HCT116 (cell line): ENCODE measurements around the gene STAT6. TPM values are rescaled to one million over a fixed set of nuclear protein-coding genes. Genes with fewer than 3 reads are reported as not detected.

Experiments
- ATAC-seq: fragments of 200-7000 bp; cut with Tn5 transposase; 2 replicates; pipeline ENCODE4 v1.9.1; 2020; ENCODE audit warnings: mild to moderate bottlenecking, moderate library complexity
- BruUV-seq: library from RNA; stranded (reverse); fragments of 400-500 nt; replicated peaks from 2 replicates; lab custom pipeline; 2021; lab: Mats Ljungman, UMichigan
- CTCF ChIA-PET: fragments of 300-600 bp; sonication (Branson Sonifier 250); formaldehyde crosslinking; loops from one replicate; lab custom pipeline; 2021; ENCODE audit warnings: antibody characterized with exemption; lab: Charles Lee
- POLR2A ChIA-PET: fragments of 300-600, 350-600 bp; sonication (Branson Sonifier 250); formaldehyde crosslinking; loops from one replicate; lab custom pipeline; 2021; ENCODE audit warnings: antibody characterized with exemption; lab: Charles Lee
- RAD21 ChIA-PET, 2 experiments: fragments of 300-600 bp; sonication (Branson Sonifier 250); formaldehyde crosslinking; loops; one replicate each; lab custom pipeline; 2023; ENCODE audit warnings: low total read pairs in 2 of 2; ENCODE audit not compliant: uncharacterized antibody in 2 of 2, unreplicated experiment in 2 of 2, low non-redundant PET in 1 of 2; lab: Charles Lee
- DNase-seq: peaks from one replicate; pipeline ENCODE4 v3.0.0-alpha.2; 2010; ENCODE audit warnings: low read depth, low spot score
- H2AFZ ChIP-seq: fragments of 200-600 bp; shearing (Covaris generic), sonication (generic); 2 replicates; pipeline ENCODE4 v1.6.1; 2017; ENCODE audit warnings: low read depth, mixed run types, mixed read lengths, antibody characterized with exemption, low read length; ENCODE audit not compliant: poor library complexity, severe bottlenecking
- H3K27ac ChIP-seq: 2 replicates; pipeline ENCODE4 v1.5.1; 2012; ENCODE audit warnings: low read depth, low read length
- H3K27me3 ChIP-seq: fragments of 200-600 bp; sonication (generic); 2 replicates; pipeline ENCODE4 v1.6.1; 2016; ENCODE audit warnings: mixed run types, low read length, mixed read lengths; ENCODE audit not compliant: insufficient read depth
- H3K36me3 ChIP-seq, 2 experiments: fragments of 200-500 bp in 1 of 2; fragments of 200-600 bp in 1 of 2; sonication (Bioruptor generic) in 1 of 2; sonication (generic) in 1 of 2; 2 replicates each; pipeline versions ENCODE4 v1.5.1 to v1.6.1; 2014 to 2016; ENCODE audit warnings: low read length in 2 of 2, inconsistent platforms in 1 of 2, mixed read lengths in 1 of 2, mixed run types in 1 of 2; ENCODE audit not compliant: insufficient read depth in 2 of 2, control insufficient read depth in 1 of 2
- H3K4me1 ChIP-seq, 2 experiments: fragments of 200-600 bp in 1 of 2; sonication (generic) in 1 of 2; 2 replicates each; pipeline versions ENCODE4 v1.5.1 to v1.6.1; 2012 to 2017; ENCODE audit warnings: low read length in 2 of 2, inconsistent platforms in 1 of 2, mild to moderate bottlenecking in 1 of 2, mixed read lengths in 1 of 2, mixed run types in 1 of 2, moderate library complexity in 1 of 2; ENCODE audit not compliant: insufficient read depth in 2 of 2, control insufficient read depth in 1 of 2
- H3K4me2 ChIP-seq: fragments of 200-600 bp; sonication (generic); 2 replicates; pipeline ENCODE4 v1.6.1; 2017; ENCODE audit warnings: mixed run types, low read length, mixed read lengths
- H3K4me3 ChIP-seq, 2 experiments: fragments of 200-600 bp in 1 of 2; sonication (generic) in 1 of 2; replicated peaks in 1 of 2; 2 replicates each; pipeline ENCODE4 v1.5.1; 2011 to 2016; ENCODE audit warnings: low read length in 2 of 2, control low read depth in 1 of 2, low read depth in 1 of 2, mild to moderate bottlenecking in 1 of 2, mixed read lengths in 1 of 2, mixed run types in 1 of 2
- H3K79me2 ChIP-seq: fragments of 200-600 bp; sonication (generic); 2 replicates; pipeline ENCODE4 v1.6.1; 2017; ENCODE audit warnings: mild to moderate bottlenecking, mixed run types, low read length, moderate library complexity, mixed read lengths; ENCODE audit not compliant: insufficient read depth
- H3K9ac ChIP-seq: fragments of 200-600 bp; sonication (generic); 2 replicates; pipeline ENCODE4 v1.6.1; 2016; ENCODE audit warnings: low read length, mixed read lengths
- H3K9me2 ChIP-seq: fragments of 200-600 bp; sonication (generic), shearing (Covaris generic); 2 replicates; pipeline ENCODE4 v1.6.1; 2017; ENCODE audit warnings: mixed run types, mild to moderate bottlenecking, moderate library complexity; ENCODE audit not compliant: insufficient read depth
- H3K9me3 ChIP-seq, 2 experiments: fragments of 200-500 bp in 1 of 2; fragments of 200-600 bp in 1 of 2; sonication (Bioruptor generic) in 1 of 2; sonication (generic) in 1 of 2; 2 replicates each; pipeline ENCODE4 v1.6.1; 2014 to 2017; ENCODE audit warnings: low read length in 2 of 2, mixed read lengths in 2 of 2, inconsistent platforms in 1 of 2, low read depth in 1 of 2, mild to moderate bottlenecking in 1 of 2, mixed run types in 1 of 2, moderate library complexity in 1 of 2; ENCODE audit not compliant: control insufficient read depth in 1 of 2, insufficient read depth in 1 of 2
- H4K20me1 ChIP-seq: fragments of 200-600 bp; sonication (generic), shearing (Covaris generic); 2 replicates; pipeline ENCODE4 v1.6.1; 2017; ENCODE audit warnings: mixed run types, mild to moderate bottlenecking, moderate library complexity; ENCODE audit not compliant: insufficient read depth
- CBX3 ChIP-seq: IDR thresholded peaks from 2 replicates; pipeline ENCODE4 v1.6.1; 2012; ENCODE audit warnings: low read depth
- CEBPB ChIP-seq: IDR thresholded peaks from 2 replicates; pipeline ENCODE4 v1.6.1; 2012; ENCODE audit warnings: low read depth
- ELF1 ChIP-seq: IDR thresholded peaks from 2 replicates; pipeline ENCODE4 v1.6.1; 2012; ENCODE audit warnings: low read depth, borderline replicate concordance
- FOSL1 ChIP-seq: IDR thresholded peaks from 2 replicates; pipeline ENCODE4 v1.6.1; 2012; ENCODE audit warnings: low read depth
- POLR2A ChIP-seq: IDR thresholded peaks from 2 replicates; pipeline ENCODE4 v1.7.0; 2011; ENCODE audit warnings: borderline replicate concordance; ENCODE audit not compliant: insufficient read depth, insufficient read length; ENCODE audit errors: extremely low read depth
- POLR2AphosphoS5 ChIP-seq: IDR thresholded peaks from 2 replicates; pipeline ENCODE4 v1.6.1; 2011; ENCODE audit warnings: mild to moderate bottlenecking, low read depth, low read length, moderate library complexity
- SIN3A ChIP-seq: IDR thresholded peaks from 2 replicates; pipeline ENCODE4 v1.6.1; 2012; ENCODE audit warnings: low read depth
- YY1 ChIP-seq: IDR thresholded peaks from 2 replicates; pipeline ENCODE4 v1.6.1; 2011; ENCODE audit warnings: low read length, low read depth, moderate library complexity, mild to moderate bottlenecking; ENCODE audit not compliant: insufficient replicate concordance; ENCODE audit errors: extremely low read depth
- intact Hi-C: fragments of 100-400 bp; cut with micrococcal nuclease; formaldehyde crosslinking; loops from 2 replicates; pipeline ENCODE4 v1.10.0; 2022
- total RNA-seq: library from RNA; stranded (reverse); gene quantifications from one replicate; pipeline ENCODE4 v1.2.1, GENCODE V29; 2021; ENCODE audit not compliant: unreplicated experiment
- TF ChIP-seq, protein P1 (sequence below), 3 experiments: fragments of 200-600 bp in 1 of 3; sonication (generic) in 1 of 3; IDR thresholded peaks in 2 of 3; conservative IDR thresholded peaks in 1 of 3; 2 replicates each; pipeline ENCODE4 v1.5.1; 2012 to 2017; ENCODE audit warnings: low read depth in 2 of 3, low read length in 2 of 3, antibody characterized with exemption in 1 of 3, borderline replicate concordance in 1 of 3, control low read depth in 1 of 3, mild to moderate bottlenecking in 1 of 3, mixed read lengths in 1 of 3, mixed run types in 1 of 3, moderate library complexity in 1 of 3; ENCODE audit not compliant: insufficient read depth in 1 of 3
- TF ChIP-seq, protein P2 (sequence below): IDR thresholded peaks from 2 replicates; pipeline ENCODE4 v1.6.1; 2012
- TF ChIP-seq, protein P3 (sequence below): IDR thresholded peaks from 2 replicates; pipeline ENCODE4 v1.6.1; 2012

The STAT6 gene
- total RNA-seq, 1 experiment from 2014 or later = 78.5 TPM

DNA sequence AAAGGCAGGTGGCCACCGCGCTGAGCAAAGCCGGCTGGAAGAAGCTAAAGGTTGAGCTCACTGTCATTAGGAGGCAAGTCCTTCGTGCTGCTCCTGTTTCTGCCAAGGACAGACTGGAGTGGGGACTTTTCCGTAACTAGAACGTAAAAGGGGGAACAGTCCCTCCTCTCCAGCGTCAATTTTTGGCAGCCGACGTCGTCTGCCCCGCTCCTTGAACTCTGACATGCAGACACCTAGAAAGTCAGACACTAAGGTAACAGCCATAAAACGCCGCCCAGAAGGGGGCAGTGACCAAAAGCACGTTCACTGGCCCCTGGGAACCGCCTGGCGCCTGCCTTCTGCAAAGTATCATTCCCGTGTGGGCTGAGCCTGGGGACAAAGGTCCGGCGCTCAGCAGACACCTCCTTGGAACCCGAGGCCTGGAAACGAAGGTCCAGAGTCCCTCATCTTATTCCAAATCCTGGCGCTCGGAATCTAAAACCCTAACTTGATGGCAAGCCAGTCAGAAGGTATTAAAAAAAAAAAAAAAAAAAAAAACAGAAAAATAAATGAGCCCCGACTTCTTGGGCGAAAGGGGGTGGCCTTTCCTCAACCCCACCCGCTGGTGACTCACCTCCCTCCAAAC, 16.1 kb upstream of the STAT6 start:
- intact Hi-C loops = loop anchor here (10.0 kb wide), 1 partner anchor 118 kb away; no protein-coding TSS in a partner anchor
- Histone ChIP-seq H3K4me1 (peaks cover 9 to 32% of the 10 kb centered on the region in 2 experiments), H3K9ac (peak overlapping the region; percentile 79), H3K4me2 (peak overlapping the region; percentile 99)
- peak; percentile 68 for ATAC-seq
- DNase-seq = peak; percentile 68
- CTCF ChIA-PET = interaction anchor here (0.9 to 5.8 kb wide), 7 partner anchors 9 to 116 kb away, joined by 3 to 44 read pairs (median 13); partner anchors contain the start of gene STAT6
- POLR2A ChIA-PET = interaction anchor here (0.8 to 1.9 kb wide), 7 partner anchors 9 to 439 kb away, joined by 3 to 20 read pairs (median 4); partner anchors contain the start of genes PTGES3 and STAT6
- peak; percentile 83 for TF ChIP-seq POLR2AphosphoS5
- no peak; the same call in none of the 2 replicates for TF ChIP-seq FOSL1
- peak; percentile 27 for TF ChIP-seq YY1
- TF ChIP-seq SIN3A = no peak
- TF ChIP-seq, protein P1, sequence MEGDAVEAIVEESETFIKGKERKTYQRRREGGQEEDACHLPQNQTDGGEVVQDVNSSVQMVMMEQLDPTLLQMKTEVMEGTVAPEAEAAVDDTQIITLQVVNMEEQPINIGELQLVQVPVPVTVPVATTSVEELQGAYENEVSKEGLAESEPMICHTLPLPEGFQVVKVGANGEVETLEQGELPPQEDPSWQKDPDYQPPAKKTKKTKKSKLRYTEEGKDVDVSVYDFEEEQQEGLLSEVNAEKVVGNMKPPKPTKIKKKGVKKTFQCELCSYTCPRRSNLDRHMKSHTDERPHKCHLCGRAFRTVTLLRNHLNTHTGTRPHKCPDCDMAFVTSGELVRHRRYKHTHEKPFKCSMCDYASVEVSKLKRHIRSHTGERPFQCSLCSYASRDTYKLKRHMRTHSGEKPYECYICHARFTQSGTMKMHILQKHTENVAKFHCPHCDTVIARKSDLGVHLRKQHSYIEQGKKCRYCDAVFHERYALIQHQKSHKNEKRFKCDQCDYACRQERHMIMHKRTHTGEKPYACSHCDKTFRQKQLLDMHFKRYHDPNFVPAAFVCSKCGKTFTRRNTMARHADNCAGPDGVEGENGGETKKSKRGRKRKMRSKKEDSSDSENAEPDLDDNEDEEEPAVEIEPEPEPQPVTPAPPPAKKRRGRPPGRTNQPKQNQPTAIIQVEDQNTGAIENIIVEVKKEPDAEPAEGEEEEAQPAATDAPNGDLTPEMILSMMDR (IDR thresholded peaks at IDR 0.05 in 2 of 3, conservative IDR thresholded peaks at IDR 0.05 in 1 of 3; ENCODE audit: borderline replicate concordance in 1 of 3, insufficient read depth in 1 of 3, low read depth in 2 of 3, low read length in 2 of 3) = peak; percentile 24 to 51 (median 38); a peak in 3 of 6 replicates
- no peak for TF ChIP-seq POLR2A
- TF ChIP-seq, protein P2, sequence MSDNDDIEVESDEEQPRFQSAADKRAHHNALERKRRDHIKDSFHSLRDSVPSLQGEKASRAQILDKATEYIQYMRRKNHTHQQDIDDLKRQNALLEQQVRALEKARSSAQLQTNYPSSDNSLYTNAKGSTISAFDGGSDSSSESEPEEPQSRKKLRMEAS = peak; percentile 80; the same call in 1 of the 2 replicates
- TF ChIP-seq, protein P3, sequence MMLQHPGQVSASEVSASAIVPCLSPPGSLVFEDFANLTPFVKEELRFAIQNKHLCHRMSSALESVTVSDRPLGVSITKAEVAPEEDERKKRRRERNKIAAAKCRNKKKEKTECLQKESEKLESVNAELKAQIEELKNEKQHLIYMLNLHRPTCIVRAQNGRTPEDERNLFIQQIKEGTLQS = no peak
- TF ChIP-seq CEBPB = no peak
- no peak for TF ChIP-seq CBX3
- no peak for TF ChIP-seq ELF1
- TF ChIP-seq, all 23 proteins: peak for 4
- peak overlapping the region; percentile 38 for H2AFZ ChIP-seq
- TSS peak; percentile 77 for BruUV-seq
- H3K9me3 ChIP-seq = peaks cover 6 to 7% of the 10 kb centered on the region in 2 experiments; a peak in 1 of 4 replicates
- H3K9me2 ChIP-seq = no peaks in the 10 kb centered on the region
- H3K27me3 ChIP-seq = no peaks in the 10 kb centered on the region
- RAD21 ChIA-PET = interaction anchor here (1.1 to 1.5 kb wide), 4 partner anchors 16 to 58 kb away, joined by 3 to 9 read pairs (median 4); partner anchors contain the start of gene STAT6 (in 1 of the 2)
- H3K36me3 ChIP-seq = no peaks in the 10 kb centered on the region
- H4K20me1 ChIP-seq = no peaks in the 10 kb centered on the region
- no peaks in the 10 kb centered on the region for H3K79me2 ChIP-seq
- H3K4me3 ChIP-seq = peak overlapping the region; percentile 74 to 80
- H3K27ac ChIP-seq = peak overlapping the region; percentile 79
